Mesenchymal stem cell (in vitro differentiated cells and primary cell): ENCODE results near the gene ADAM10.

ENCODE experiments used
- DNase-seq: peaks from one replicate; pipeline ENCODE4 v3.0.0-alpha.2; 2013
- H2AFZ ChIP-seq: one replicate; pipeline ENCODE4 v1.6.1; 2013; ENCODE audit warnings: low read depth, mild to moderate bottlenecking, control low read depth, inconsistent platforms, low read length, moderate library complexity
- H2AK5ac ChIP-seq: 2 replicates; pipeline ENCODE4 v1.6.1; 2013; ENCODE audit warnings: low read length, moderate library complexity, mild to moderate bottlenecking, inconsistent platforms; ENCODE audit not compliant: severe bottlenecking
- H2BK120ac ChIP-seq: one replicate; pipeline ENCODE4 v1.6.1; 2013; ENCODE audit warnings: low read depth, mild to moderate bottlenecking, inconsistent platforms, low read length, moderate library complexity
- H2BK12ac ChIP-seq, 2 experiments: one replicate each; pipeline ENCODE4 v1.6.1; 2013; ENCODE audit warnings: inconsistent platforms in 2 of 2, low read length in 2 of 2, mild to moderate bottlenecking in 2 of 2, moderate library complexity in 2 of 2, control low read depth in 1 of 2
- H2BK15ac ChIP-seq: one replicate; pipeline ENCODE4 v1.6.1; 2013; ENCODE audit warnings: mild to moderate bottlenecking, low read depth, inconsistent platforms; ENCODE audit not compliant: poor library complexity, severe bottlenecking
- H2BK5ac ChIP-seq: 2 replicates; pipeline ENCODE4 v1.6.1; 2013; ENCODE audit warnings: low read depth, mild to moderate bottlenecking, low read length, control low read depth, inconsistent platforms; ENCODE audit not compliant: poor library complexity, severe bottlenecking
- H3K14ac ChIP-seq, 2 experiments: one replicate each; pipeline ENCODE4 v1.6.1; 2013; ENCODE audit warnings: inconsistent platforms in 2 of 2, low read length in 2 of 2, control low read depth in 1 of 2, mild to moderate bottlenecking in 1 of 2, moderate library complexity in 1 of 2
- H3K18ac ChIP-seq, 2 experiments: one replicate each; pipeline ENCODE4 v1.6.1; 2013; ENCODE audit warnings: inconsistent platforms in 2 of 2, low read length in 2 of 2, control low read depth in 1 of 2, low read depth in 1 of 2, mild to moderate bottlenecking in 1 of 2
- H3K23ac ChIP-seq, 2 experiments: one replicate each; pipeline ENCODE4 v1.6.1; 2013; ENCODE audit warnings: inconsistent platforms in 2 of 2, low read length in 2 of 2, mild to moderate bottlenecking in 2 of 2, moderate library complexity in 2 of 2, control low read depth in 1 of 2
- H3K27ac ChIP-seq: 2 replicates; pipeline ENCODE4 v1.5.1; 2013; ENCODE audit warnings: mild to moderate bottlenecking, moderate library complexity, low read length, control low read depth, inconsistent platforms; ENCODE audit not compliant: poor library complexity, severe bottlenecking
- H3K27me3 ChIP-seq, 2 experiments: 2 replicates each; pipeline versions ENCODE4 v1.6.1 to v1.7.0; 2013; ENCODE audit warnings: low read length in 2 of 2, mild to moderate bottlenecking in 2 of 2, moderate library complexity in 2 of 2, control low read depth in 1 of 2, inconsistent platforms in 1 of 2; ENCODE audit not compliant: control insufficient read depth in 1 of 2, insufficient read depth in 1 of 2
- H3K36me3 ChIP-seq, 2 experiments: 2 replicates each; pipeline versions ENCODE4 v1.6.1 to v1.7.0; 2013; ENCODE audit warnings: low read length in 2 of 2, control low read depth in 1 of 2, inconsistent platforms in 1 of 2, low read depth in 1 of 2, mild to moderate bottlenecking in 1 of 2; ENCODE audit not compliant: insufficient read depth in 2 of 2, control insufficient read depth in 1 of 2
- H3K4ac ChIP-seq, 2 experiments: one replicate each; pipeline ENCODE4 v1.6.1; 2013; ENCODE audit warnings: inconsistent platforms in 2 of 2, low read length in 2 of 2, mild to moderate bottlenecking in 2 of 2, moderate library complexity in 2 of 2, control low read depth in 1 of 2, low read depth in 1 of 2
- H3K4me1 ChIP-seq: 2 replicates; pipeline ENCODE4 v1.6.1; 2013; ENCODE audit warnings: low read depth, low read length, control low read depth; ENCODE audit not compliant: control insufficient read depth, insufficient read depth
- H3K4me2 ChIP-seq: 2 replicates; pipeline ENCODE4 v1.6.1; 2013; ENCODE audit warnings: low read length, mild to moderate bottlenecking, inconsistent platforms; ENCODE audit not compliant: poor library complexity, severe bottlenecking
- H3K4me3 ChIP-seq, 2 experiments: 2 replicates each; pipeline versions ENCODE4 v1.5.1 to v1.7.0; 2013; ENCODE audit warnings: low read length in 2 of 2, mild to moderate bottlenecking in 2 of 2, control low read depth in 1 of 2, low read depth in 1 of 2; ENCODE audit not compliant: insufficient read depth in 1 of 2
- H3K79me1 ChIP-seq: replicated peaks from 2 replicates; pipeline ENCODE4 v1.6.1; 2013; ENCODE audit warnings: mild to moderate bottlenecking, control low read depth, low read length, inconsistent platforms; ENCODE audit not compliant: poor library complexity, severe bottlenecking
- H3K9ac ChIP-seq: 2 replicates; pipeline ENCODE4 v1.7.0; 2013; ENCODE audit warnings: mild to moderate bottlenecking, low read length, moderate library complexity
- H3K9me3 ChIP-seq: 2 replicates; pipeline ENCODE4 v1.7.0; 2013; ENCODE audit warnings: mild to moderate bottlenecking, low read length; ENCODE audit not compliant: control insufficient read depth
- H4K8ac ChIP-seq: one replicate; pipeline ENCODE4 v1.6.1; 2013; ENCODE audit warnings: inconsistent platforms, mild to moderate bottlenecking, low read length, moderate library complexity
- H4K91ac ChIP-seq: one replicate; pipeline ENCODE4 v1.6.1; 2013; ENCODE audit warnings: mild to moderate bottlenecking, low read length, inconsistent platforms
- WGBS: methylation state at CpG from one replicate; pipeline ENCODE4 v1.1.7; 2013; ENCODE audit warnings: mixed read lengths; 5-methylcytosine and 5-hydroxymethylcytosine counted together

ADAM10 gene

DNA sequence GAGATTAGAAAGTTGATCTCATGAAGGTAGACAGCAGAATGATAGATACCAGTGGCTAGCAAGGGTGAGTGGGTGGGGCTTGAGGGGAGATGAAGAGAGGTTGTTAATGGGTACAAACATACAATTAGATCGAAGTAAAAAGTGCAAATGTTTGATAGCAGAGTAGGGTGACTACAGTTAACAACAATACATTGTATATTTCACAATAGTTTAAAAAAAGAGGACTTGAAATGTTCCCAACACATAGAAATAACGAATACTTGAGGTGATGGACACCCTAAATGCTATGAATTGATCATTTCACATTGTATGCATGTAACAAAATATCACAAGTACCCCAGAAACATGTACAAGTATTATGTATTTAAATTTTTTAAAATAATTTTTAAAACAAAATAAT, 47.3 kb downstream of the ADAM10 start:
- Histone ChIP-seq H2AK5ac (no peak overlapping the region), H3K23ac (no peak overlapping the region), H3K18ac (no peak overlapping the region), H3K36me3 (peaks cover 16 to 44% of the 10 kb centered on the region in 2 experiments), H3K4me2 (no peak overlapping the region), H3K27me3 (no peaks in the 10 kb centered on the region), H4K8ac (no peak overlapping the region), H3K4ac (no peak overlapping the region), H3K79me1 (peaks cover 16% of the 10 kb centered on the region), H3K14ac (no peak overlapping the region), H2BK15ac (no peak overlapping the region), H3K4me1 (peaks cover under 1% of the 10 kb centered on the region), H3K9me3 (peaks cover 14% of the 10 kb centered on the region), H4K91ac (no peak overlapping the region), H2BK5ac (no peak overlapping the region), H2AFZ (no peak overlapping the region), H3K9ac (no peak overlapping the region), H3K27ac (no peak overlapping the region), H3K4me3 (no peak overlapping the region), H2BK120ac (no peak overlapping the region), H2BK12ac (no peak overlapping the region)
- WGBS, result no CpG with 5 or more reads among the region's 2 CpGs
- no peak for DNase-seq

- peaks cover 5% of the 10 kb centered on the region for H3K4me1 ChIP-seq
- no peak overlapping the region for H2BK15ac ChIP-seq
- no peak overlapping the region for H2BK120ac ChIP-seq
- H3K18ac ChIP-seq, result no peak overlapping the region
- no peak overlapping the region for H4K8ac ChIP-seq
- H3K14ac ChIP-seq, result no peak overlapping the region
- DNase-seq, result peak; percentile 58
- H3K4ac ChIP-seq, result no peak overlapping the region
- H3K4me3 ChIP-seq, result no peak overlapping the region
- no peak overlapping the region for H2AK5ac ChIP-seq
- H2BK12ac ChIP-seq, result no peak overlapping the region
- peaks cover 19 to 40% of the 10 kb centered on the region in 2 experiments for H3K36me3 ChIP-seq
- peaks cover 14% of the 10 kb centered on the region for H3K9me3 ChIP-seq
- no peak overlapping the region for H3K9ac ChIP-seq
- no peak overlapping the region for H3K27ac ChIP-seq
- no peak overlapping the region for H3K23ac ChIP-seq
- peaks cover 22% of the 10 kb centered on the region for H3K79me1 ChIP-seq
- H2AFZ ChIP-seq, result no peak overlapping the region
- H2BK5ac ChIP-seq, result no peak overlapping the region
- H3K4me2 ChIP-seq, result no peak overlapping the region
- no CpG with 5 or more reads among the region's 4 CpGs for WGBS
- H3K27me3 ChIP-seq, result no peaks in the 10 kb centered on the region
- H4K91ac ChIP-seq, result no peak overlapping the region
Observed at GRCh38 chr15:58701376-58701775, 48.1 kb downstream of the ADAM10 start.

DNA sequence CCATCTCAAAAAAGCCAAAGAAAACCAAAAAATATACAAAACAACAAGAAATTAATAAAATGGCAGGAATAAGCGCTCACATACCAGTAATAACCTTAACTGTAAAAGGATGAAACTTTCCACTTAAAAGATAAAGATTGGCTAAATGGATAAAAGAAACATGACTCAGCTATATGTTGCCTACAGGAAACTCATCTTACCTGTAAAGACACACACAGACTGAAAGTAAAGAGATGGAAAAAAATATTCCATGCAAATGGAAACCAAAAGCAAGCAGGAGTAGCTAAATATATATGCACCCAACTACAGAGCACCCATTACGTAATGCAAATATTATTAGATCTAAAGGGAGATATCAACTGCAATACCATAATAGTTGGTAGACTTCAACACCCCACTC, 49.7 kb downstream of the ADAM10 start:
- peaks cover 14% of the 10 kb centered on the region for H3K9me3 ChIP-seq
- H3K79me1 ChIP-seq, result peaks cover 22% of the 10 kb centered on the region
- no peak overlapping the region for H3K4ac ChIP-seq
- no peak overlapping the region for H2BK5ac ChIP-seq
- no peak overlapping the region for H3K18ac ChIP-seq
- H4K91ac ChIP-seq, result no peak overlapping the region
- H3K14ac ChIP-seq, result no peak overlapping the region
- peaks cover 5% of the 10 kb centered on the region for H3K4me1 ChIP-seq
- H4K8ac ChIP-seq, result no peak overlapping the region
- H3K4me2 ChIP-seq, result no peak overlapping the region
- no peaks in the 10 kb centered on the region for H3K27me3 ChIP-seq
- H3K27ac ChIP-seq, result no peak overlapping the region
- H2BK12ac ChIP-seq, result no peak overlapping the region
- H3K9ac ChIP-seq, result no peak overlapping the region
- no peak overlapping the region for H3K23ac ChIP-seq
- H3K36me3 ChIP-seq, result peaks cover 19 to 32% of the 10 kb centered on the region in 2 experiments
- H3K4me3 ChIP-seq, result no peak overlapping the region
- DNase-seq, result no peak
- no peak overlapping the region for H2AK5ac ChIP-seq
- 100% methylated on average over 1 of the region's 2 CpGs for WGBS
- no peak overlapping the region for H2BK120ac ChIP-seq
- no peak overlapping the region for H2BK15ac ChIP-seq
- no peak overlapping the region for H2AFZ ChIP-seq

- H3K9me3 ChIP-seq, result peaks cover 14% of the 10 kb centered on the region
- H2BK12ac ChIP-seq, result no peak overlapping the region
- DNase-seq, result peak; percentile 63
- peaks cover 5% of the 10 kb centered on the region for H3K4me1 ChIP-seq
- H2BK120ac ChIP-seq, result no peak overlapping the region
- no peak overlapping the region for H2BK5ac ChIP-seq
- no peak overlapping the region for H4K91ac ChIP-seq
- H3K27ac ChIP-seq, result no peak overlapping the region
- no peak overlapping the region for H3K18ac ChIP-seq
- H3K4me3 ChIP-seq, result peak overlapping the region in 1 of 2 experiments; percentile 12
- no peak overlapping the region for H2AK5ac ChIP-seq
- no peak overlapping the region for H2BK15ac ChIP-seq
- H3K9ac ChIP-seq, result no peak overlapping the region
- no peaks in the 10 kb centered on the region for H3K27me3 ChIP-seq
- H3K79me1 ChIP-seq, result peaks cover 22% of the 10 kb centered on the region
- H3K4ac ChIP-seq, result no peak overlapping the region
- H3K36me3 ChIP-seq, result peaks cover 19 to 25% of the 10 kb centered on the region in 2 experiments
- WGBS, result 86% methylated on average over 2 of the region's 2 CpGs
- H3K23ac ChIP-seq, result no peak overlapping the region
- no peak overlapping the region for H3K4me2 ChIP-seq
- no peak overlapping the region for H3K14ac ChIP-seq
- no peak overlapping the region for H2AFZ ChIP-seq
- H4K8ac ChIP-seq, result no peak overlapping the region
Observed at GRCh38 chr15:58698887-58699641, 50.4 kb downstream of the ADAM10 start.
